Neural cell (in vitro differentiated cells): ENCODE data around the gene GSTP1. TPM values are rescaled to one million over a fixed set of nuclear protein-coding genes. Genes with fewer than 3 reads are reported as not detected.

Experiments
- H2AFZ ChIP-seq: fragments of 200-600, 300-800 bp; sonication (generic), shearing (Covaris generic); 2 replicates; pipeline ENCODE4 v1.6.0; 2014; ENCODE audit warnings: low read depth, mild to moderate bottlenecking, antibody characterized with exemption, low read length, moderate library complexity
- H3F3A ChIP-seq: fragments of 200-600 bp; shearing (Covaris generic); 2 replicates; pipeline ENCODE4 v1.6.1; 2016; ENCODE audit warnings: mild to moderate bottlenecking, moderate library complexity, mixed read lengths, antibody characterized with exemption, low read length; ENCODE audit not compliant: insufficient read depth, poor library complexity, severe bottlenecking
- H3K27ac ChIP-seq: fragments of 200-600, 300-800 bp; sonication (generic), shearing (Covaris generic); 2 replicates; pipeline ENCODE4 v1.5.1; 2014; ENCODE audit warnings: mild to moderate bottlenecking, low read length, moderate library complexity
- H3K27me3 ChIP-seq: fragments of 300-800, 200-600 bp; sonication (generic), shearing (Covaris generic); 2 replicates; pipeline ENCODE4 v1.6.0; 2014; ENCODE audit warnings: mild to moderate bottlenecking, low read depth, low read length, moderate library complexity; ENCODE audit not compliant: insufficient read depth
- H3K36me3 ChIP-seq: fragments of 300-800, 200-600 bp; sonication (generic), shearing (Covaris generic); 2 replicates; pipeline ENCODE4 v1.5.1; 2014; ENCODE audit warnings: mild to moderate bottlenecking, antibody characterized with exemption, low read length, moderate library complexity; ENCODE audit not compliant: insufficient read depth
- H3K4me2 ChIP-seq: fragments of 300-800, 200-600 bp; sonication (generic), shearing (Covaris generic); 2 replicates; pipeline ENCODE4 v1.6.0; 2014; ENCODE audit warnings: mild to moderate bottlenecking, low read length
- H3K4me3 ChIP-seq: fragments of 300-800, 200-600 bp; sonication (generic), shearing (Covaris generic); 2 replicates; pipeline ENCODE4 v1.5.1; 2014; ENCODE audit warnings: mild to moderate bottlenecking, low read length, moderate library complexity
- H3K79me2 ChIP-seq: fragments of 200-600 bp; shearing (Covaris generic); replicated peaks from 2 replicates; pipeline ENCODE4 v1.6.0; 2014; ENCODE audit warnings: mild to moderate bottlenecking, low read length, moderate library complexity; ENCODE audit not compliant: insufficient read depth
- H3K9ac ChIP-seq: fragments of 300-800, 200-600 bp; sonication (generic), shearing (Covaris generic); 2 replicates; pipeline ENCODE4 v1.6.1; 2016; ENCODE audit warnings: mild to moderate bottlenecking, low read length, mixed read lengths
- H3K9me2 ChIP-seq: fragments of 200-600 bp; shearing (Covaris generic); 2 replicates; pipeline ENCODE4 v1.6.1; 2016; ENCODE audit warnings: mild to moderate bottlenecking, low read length, mixed read lengths; ENCODE audit not compliant: insufficient read depth
- H3K9me3 ChIP-seq: fragments of 200-600, 300-800 bp; sonication (generic), shearing (Covaris generic); 2 replicates; pipeline ENCODE4 v1.6.1; 2016; ENCODE audit warnings: mild to moderate bottlenecking, mixed run types, low read length, moderate library complexity, mixed read lengths
- H4K20me1 ChIP-seq: fragments of 200-600 bp; shearing (Covaris generic); 2 replicates; pipeline ENCODE4 v1.6.1; 2016; ENCODE audit warnings: mild to moderate bottlenecking, mixed run types; ENCODE audit not compliant: insufficient read depth
- EP300 ChIP-seq: fragments of 450-650 bp; conservative IDR thresholded peaks from 2 replicates; pipeline ENCODE4 v1.6.1; 2014; ENCODE audit warnings: antibody characterized with exemption, mild to moderate bottlenecking, moderate library complexity; ENCODE audit not compliant: poor library complexity, severe bottlenecking
- EZH2 ChIP-seq: fragments of 200-600, 300-800 bp; shearing (Covaris generic), sonication (generic); IDR thresholded peaks from 2 replicates; pipeline ENCODE4 v1.6.1; 2014; ENCODE audit warnings: antibody characterized with exemption, low read length, borderline replicate concordance, mild to moderate bottlenecking; ENCODE audit not compliant: insufficient read depth, poor library complexity, severe bottlenecking
- MXI1 ChIP-seq: fragments of 450-650 bp; conservative IDR thresholded peaks from 2 replicates; pipeline ENCODE4 v1.6.1; 2014; ENCODE audit warnings: antibody characterized with exemption, mild to moderate bottlenecking; ENCODE audit not compliant: poor library complexity, severe bottlenecking
- POLR2AphosphoS5 ChIP-seq: IDR thresholded peaks from 2 replicates; pipeline ENCODE4 v1.6.1; 2012
- RAD21 ChIP-seq: fragments of 450-650 bp; conservative IDR thresholded peaks from 2 replicates; pipeline ENCODE4 v1.6.1; 2014; ENCODE audit warnings: antibody characterized with exemption, mild to moderate bottlenecking, moderate library complexity
- SMC3 ChIP-seq: fragments of 450-650 bp; conservative IDR thresholded peaks from 2 replicates; pipeline ENCODE4 v1.6.1; 2014; ENCODE audit warnings: antibody characterized with exemption, mild to moderate bottlenecking, moderate library complexity; ENCODE audit not compliant: poor library complexity
- TAF1 ChIP-seq: IDR thresholded peaks from 2 replicates; pipeline ENCODE4 v1.6.1; 2012; ENCODE audit warnings: low read depth
- polyA plus RNA-seq: library from polyadenylated mRNA; depleted of rRNA; stranded (reverse); fragments of >200 nt; gene quantifications from 2 replicates; pipeline ENCODE4 v1.2.3, GENCODE V29; 2014
- TF ChIP-seq, protein P1 (sequence below): fragments of 450-650 bp; IDR thresholded peaks from 2 replicates; pipeline ENCODE4 v1.5.1; 2014; ENCODE audit warnings: antibody characterized with exemption, mild to moderate bottlenecking, moderate library complexity; ENCODE audit not compliant: poor library complexity, severe bottlenecking
- TF ChIP-seq, protein P2 (sequence below): IDR thresholded peaks from 2 replicates; pipeline ENCODE4 v1.6.1; 2012; ENCODE audit warnings: borderline replicate concordance

The GSTP1 gene
- polyA plus RNA-seq, 1 donor from 2014 or later: 94.6 TPM

DNA sequence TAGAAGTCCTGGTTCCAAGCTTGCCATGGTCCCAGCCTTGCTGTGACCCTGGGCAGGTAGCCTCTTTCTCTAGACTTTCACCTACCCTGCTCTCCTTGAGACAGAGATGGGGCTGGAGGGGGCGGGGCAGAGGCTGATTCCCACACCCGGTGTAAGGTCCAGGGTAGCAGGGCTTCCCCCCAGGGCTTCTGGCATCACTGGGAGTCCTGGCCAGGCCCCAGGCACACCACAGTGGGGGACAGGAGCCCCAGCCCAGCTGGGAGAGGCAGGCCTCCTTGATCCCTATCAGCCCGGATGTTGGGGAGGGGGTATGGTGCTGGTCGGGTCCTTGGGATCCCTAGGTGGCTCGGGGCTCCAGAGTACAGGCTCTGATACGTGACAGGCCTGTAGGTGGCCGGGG is 47.8 kb downstream of the GSTP1 start:
- Histone ChIP-seq H3K4me3 (peak overlapping the region; percentile 98), H2AFZ (no peak overlapping the region), H3K27me3 (no peaks in the 10 kb centered on the region), H3K9ac (peak overlapping the region; percentile 91), H3K36me3 (no peaks in the 10 kb centered on the region), H3K9me3 (no peaks in the 10 kb centered on the region), H3K79me2 (no peaks in the 10 kb centered on the region), H4K20me1 (no peaks in the 10 kb centered on the region), H3K9me2 (no peaks in the 10 kb centered on the region), H3K4me2 (no peak overlapping the region), H3F3A (no peaks in the 10 kb centered on the region), H3K27ac (no peak overlapping the region)
- TF ChIP-seq RAD21 (no peak), EZH2 (no peak), SMC3 (no peak), EP300 (no peak)
- TF ChIP-seq, protein P1, sequence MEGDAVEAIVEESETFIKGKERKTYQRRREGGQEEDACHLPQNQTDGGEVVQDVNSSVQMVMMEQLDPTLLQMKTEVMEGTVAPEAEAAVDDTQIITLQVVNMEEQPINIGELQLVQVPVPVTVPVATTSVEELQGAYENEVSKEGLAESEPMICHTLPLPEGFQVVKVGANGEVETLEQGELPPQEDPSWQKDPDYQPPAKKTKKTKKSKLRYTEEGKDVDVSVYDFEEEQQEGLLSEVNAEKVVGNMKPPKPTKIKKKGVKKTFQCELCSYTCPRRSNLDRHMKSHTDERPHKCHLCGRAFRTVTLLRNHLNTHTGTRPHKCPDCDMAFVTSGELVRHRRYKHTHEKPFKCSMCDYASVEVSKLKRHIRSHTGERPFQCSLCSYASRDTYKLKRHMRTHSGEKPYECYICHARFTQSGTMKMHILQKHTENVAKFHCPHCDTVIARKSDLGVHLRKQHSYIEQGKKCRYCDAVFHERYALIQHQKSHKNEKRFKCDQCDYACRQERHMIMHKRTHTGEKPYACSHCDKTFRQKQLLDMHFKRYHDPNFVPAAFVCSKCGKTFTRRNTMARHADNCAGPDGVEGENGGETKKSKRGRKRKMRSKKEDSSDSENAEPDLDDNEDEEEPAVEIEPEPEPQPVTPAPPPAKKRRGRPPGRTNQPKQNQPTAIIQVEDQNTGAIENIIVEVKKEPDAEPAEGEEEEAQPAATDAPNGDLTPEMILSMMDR: no peak

DNA sequence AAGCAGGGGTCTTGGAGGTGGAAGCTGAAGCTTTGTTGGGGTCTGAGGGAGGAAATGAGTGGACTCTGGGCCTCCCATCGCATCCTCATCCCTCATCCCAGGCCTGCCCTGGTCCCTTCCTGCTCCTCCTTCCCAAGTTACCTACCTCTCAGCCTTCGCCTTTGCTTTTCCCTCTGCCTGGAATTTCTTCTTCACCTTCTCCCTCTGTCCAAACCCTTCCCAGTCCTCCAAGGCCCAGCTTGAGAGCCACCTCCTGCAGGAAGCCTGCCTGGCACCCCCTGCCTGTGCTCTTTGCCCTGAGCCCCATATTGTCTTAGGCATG is 48.2 kb downstream of the GSTP1 start:
- TF ChIP-seq POLR2AphosphoS5: no peak
- no peak for TF ChIP-seq EP300
- TF ChIP-seq TAF1: no peak
- no peak for TF ChIP-seq SMC3
- no peak for TF ChIP-seq EZH2
- no peak for TF ChIP-seq RAD21
- TF ChIP-seq, protein P1: no peak
- TF ChIP-seq, protein P2, sequence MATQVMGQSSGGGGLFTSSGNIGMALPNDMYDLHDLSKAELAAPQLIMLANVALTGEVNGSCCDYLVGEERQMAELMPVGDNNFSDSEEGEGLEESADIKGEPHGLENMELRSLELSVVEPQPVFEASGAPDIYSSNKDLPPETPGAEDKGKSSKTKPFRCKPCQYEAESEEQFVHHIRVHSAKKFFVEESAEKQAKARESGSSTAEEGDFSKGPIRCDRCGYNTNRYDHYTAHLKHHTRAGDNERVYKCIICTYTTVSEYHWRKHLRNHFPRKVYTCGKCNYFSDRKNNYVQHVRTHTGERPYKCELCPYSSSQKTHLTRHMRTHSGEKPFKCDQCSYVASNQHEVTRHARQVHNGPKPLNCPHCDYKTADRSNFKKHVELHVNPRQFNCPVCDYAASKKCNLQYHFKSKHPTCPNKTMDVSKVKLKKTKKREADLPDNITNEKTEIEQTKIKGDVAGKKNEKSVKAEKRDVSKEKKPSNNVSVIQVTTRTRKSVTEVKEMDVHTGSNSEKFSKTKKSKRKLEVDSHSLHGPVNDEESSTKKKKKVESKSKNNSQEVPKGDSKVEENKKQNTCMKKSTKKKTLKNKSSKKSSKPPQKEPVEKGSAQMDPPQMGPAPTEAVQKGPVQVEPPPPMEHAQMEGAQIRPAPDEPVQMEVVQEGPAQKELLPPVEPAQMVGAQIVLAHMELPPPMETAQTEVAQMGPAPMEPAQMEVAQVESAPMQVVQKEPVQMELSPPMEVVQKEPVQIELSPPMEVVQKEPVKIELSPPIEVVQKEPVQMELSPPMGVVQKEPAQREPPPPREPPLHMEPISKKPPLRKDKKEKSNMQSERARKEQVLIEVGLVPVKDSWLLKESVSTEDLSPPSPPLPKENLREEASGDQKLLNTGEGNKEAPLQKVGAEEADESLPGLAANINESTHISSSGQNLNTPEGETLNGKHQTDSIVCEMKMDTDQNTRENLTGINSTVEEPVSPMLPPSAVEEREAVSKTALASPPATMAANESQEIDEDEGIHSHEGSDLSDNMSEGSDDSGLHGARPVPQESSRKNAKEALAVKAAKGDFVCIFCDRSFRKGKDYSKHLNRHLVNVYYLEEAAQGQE: no peak
- no peak for TF ChIP-seq MXI1
- Histone ChIP-seq H3K9me2 (no peaks in the 10 kb centered on the region), H3K4me2 (no peak overlapping the region)

More for the DNA sequence above, 48.2 kb downstream of the GSTP1 start:
- no peaks in the 10 kb centered on the region for H3K79me2 ChIP-seq
- no peaks in the 10 kb centered on the region for H3K27me3 ChIP-seq
- no peaks in the 10 kb centered on the region for H3K9me3 ChIP-seq
- no peak overlapping the region for H3K9ac ChIP-seq
- H3K4me3 ChIP-seq: no peak overlapping the region
- no peaks in the 10 kb centered on the region for H4K20me1 ChIP-seq
- no peaks in the 10 kb centered on the region for H3K36me3 ChIP-seq
- H3F3A ChIP-seq: no peaks in the 10 kb centered on the region
- H3K27ac ChIP-seq: no peak overlapping the region
- H2AFZ ChIP-seq: no peak overlapping the region
